ENCODE measurements around the gene MINAR1.

The MINAR1 gene

DNA sequence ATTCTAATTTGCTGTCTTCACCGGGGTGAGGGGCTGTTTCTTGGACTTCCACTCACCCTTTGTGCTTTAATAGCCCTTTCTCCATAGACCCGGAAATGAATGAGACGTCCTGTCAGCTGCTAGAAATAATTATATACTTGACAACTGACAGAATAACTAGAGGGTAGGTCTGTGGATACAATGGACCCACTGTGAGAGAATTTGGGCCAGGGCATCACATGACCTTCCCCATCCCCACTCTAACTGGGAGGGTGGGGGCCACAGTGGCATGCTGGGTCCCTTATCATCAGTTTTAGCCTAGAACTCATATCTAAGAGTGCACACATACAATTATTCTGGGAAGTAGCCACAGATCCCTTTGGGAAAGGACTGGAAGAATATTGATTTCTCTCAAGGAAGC, 25.9 kb upstream of the MINAR1 start:
- Histone ChIP-seq H3K4me3 (ENCODE audit: low read length) (no peak overlapping the region), H3K9ac (ENCODE audit: low read length) (no peak overlapping the region), H3K4me2 (ENCODE audit: low read depth, low read length) (no peak overlapping the region), H4K20me1 (ENCODE audit: insufficient read depth, low read length) (no peaks in the 10 kb centered on the region), H3K27ac (ENCODE audit: low read length) (no peak overlapping the region), H3K27me3 (replicated peaks; ENCODE audit: insufficient read depth, low read length) (no peaks in the 10 kb centered on the region), H2AFZ (ENCODE audit: low read length) (no peak overlapping the region), H3K36me3 (replicated peaks; ENCODE audit: insufficient read depth, low read length) (no peaks in the 10 kb centered on the region), H3K9me2 (replicated peaks; ENCODE audit: insufficient read depth, low read length) (no peaks in the 10 kb centered on the region), H3K9me3 (replicated peaks; ENCODE audit: insufficient read depth, low read length) (no peaks in the 10 kb centered on the region), H3F3A (ENCODE audit: insufficient read depth, low read length) (no peaks in the 10 kb centered on the region), H3K79me2 (ENCODE audit: low read length) (no peaks in the 10 kb centered on the region), H3K4me1 (ENCODE audit: low read length) (no peaks in the 10 kb centered on the region)
- no peak for DNase-seq
- TF ChIP-seq EZH2 (optimal IDR thresholded peaks at IDR 0.05; ENCODE audit: low read depth, low read length) (no peak), EZH2phosphoT487 (IDR thresholded peaks at IDR 0.05; ENCODE audit: low read length) (no peak)
- TF ChIP-seq, protein P1, sequence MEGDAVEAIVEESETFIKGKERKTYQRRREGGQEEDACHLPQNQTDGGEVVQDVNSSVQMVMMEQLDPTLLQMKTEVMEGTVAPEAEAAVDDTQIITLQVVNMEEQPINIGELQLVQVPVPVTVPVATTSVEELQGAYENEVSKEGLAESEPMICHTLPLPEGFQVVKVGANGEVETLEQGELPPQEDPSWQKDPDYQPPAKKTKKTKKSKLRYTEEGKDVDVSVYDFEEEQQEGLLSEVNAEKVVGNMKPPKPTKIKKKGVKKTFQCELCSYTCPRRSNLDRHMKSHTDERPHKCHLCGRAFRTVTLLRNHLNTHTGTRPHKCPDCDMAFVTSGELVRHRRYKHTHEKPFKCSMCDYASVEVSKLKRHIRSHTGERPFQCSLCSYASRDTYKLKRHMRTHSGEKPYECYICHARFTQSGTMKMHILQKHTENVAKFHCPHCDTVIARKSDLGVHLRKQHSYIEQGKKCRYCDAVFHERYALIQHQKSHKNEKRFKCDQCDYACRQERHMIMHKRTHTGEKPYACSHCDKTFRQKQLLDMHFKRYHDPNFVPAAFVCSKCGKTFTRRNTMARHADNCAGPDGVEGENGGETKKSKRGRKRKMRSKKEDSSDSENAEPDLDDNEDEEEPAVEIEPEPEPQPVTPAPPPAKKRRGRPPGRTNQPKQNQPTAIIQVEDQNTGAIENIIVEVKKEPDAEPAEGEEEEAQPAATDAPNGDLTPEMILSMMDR (IDR thresholded peaks at IDR 0.05; ENCODE audit: low read length), result no peak

DNA sequence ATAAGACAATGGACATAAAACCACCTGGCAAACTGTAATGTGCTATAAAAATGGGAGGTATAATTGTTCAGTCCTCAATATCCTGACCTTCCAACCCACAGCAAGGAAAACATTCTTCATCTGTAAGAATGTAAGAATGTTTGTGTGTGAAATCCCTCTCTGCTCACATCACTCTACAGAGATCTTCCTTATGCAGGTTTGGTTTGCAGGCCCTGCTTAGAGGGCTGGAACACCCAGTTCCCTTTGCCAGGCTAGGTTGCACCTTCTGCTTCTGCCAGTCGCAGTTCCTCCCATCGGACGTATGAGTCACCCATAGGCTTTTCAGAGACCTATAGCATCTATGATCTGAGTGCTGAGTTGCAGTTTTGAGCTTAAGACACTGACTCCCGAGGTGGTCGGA, 24.1 kb upstream of the MINAR1 start:
- Histone ChIP-seq H3K4me2 (ENCODE audit: low read depth, low read length) (no peak overlapping the region), H3K9me2 (replicated peaks; ENCODE audit: insufficient read depth, low read length) (no peaks in the 10 kb centered on the region), H3F3A (ENCODE audit: insufficient read depth, low read length) (no peaks in the 10 kb centered on the region), H3K79me2 (ENCODE audit: low read length) (no peaks in the 10 kb centered on the region), H3K27me3 (replicated peaks; ENCODE audit: insufficient read depth, low read length) (no peaks in the 10 kb centered on the region), H3K9ac (ENCODE audit: low read length) (no peak overlapping the region), H3K9me3 (replicated peaks; ENCODE audit: insufficient read depth, low read length) (no peaks in the 10 kb centered on the region), H3K4me1 (ENCODE audit: low read length) (no peaks in the 10 kb centered on the region), H3K36me3 (replicated peaks; ENCODE audit: insufficient read depth, low read length) (no peaks in the 10 kb centered on the region), H2AFZ (ENCODE audit: low read length) (no peak overlapping the region), H3K4me3 (ENCODE audit: low read length) (no peak overlapping the region), H3K27ac (ENCODE audit: low read length) (no peak overlapping the region), H4K20me1 (ENCODE audit: insufficient read depth, low read length) (no peaks in the 10 kb centered on the region)
- no peak for DNase-seq
- TF ChIP-seq EZH2phosphoT487 (IDR thresholded peaks at IDR 0.05; ENCODE audit: low read length) (no peak), EZH2 (optimal IDR thresholded peaks at IDR 0.05; ENCODE audit: low read depth, low read length) (no peak)
- TF ChIP-seq, protein P1 (IDR thresholded peaks at IDR 0.05; ENCODE audit: low read length), result no peak

DNA sequence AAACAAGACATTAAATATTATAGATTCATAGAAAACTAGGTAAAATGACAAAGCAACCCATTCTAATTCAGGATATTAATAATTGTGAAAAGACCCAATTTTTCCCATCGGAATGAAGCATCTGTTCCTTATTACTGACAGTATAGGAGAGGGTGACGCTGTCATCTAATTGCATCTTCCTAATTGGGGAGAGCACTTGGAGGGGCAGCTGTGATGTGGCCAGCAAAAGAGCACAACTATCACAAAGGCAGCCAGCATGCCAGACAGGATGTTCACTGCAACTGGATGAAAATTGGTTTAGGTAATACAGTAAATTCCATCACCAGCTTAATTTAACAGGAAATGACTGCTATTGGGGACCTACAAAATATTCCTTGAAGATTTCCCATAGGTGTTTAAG, 21.9 kb upstream of the MINAR1 start:
- TF ChIP-seq EZH2 (optimal IDR thresholded peaks at IDR 0.05; ENCODE audit: low read depth, low read length) (no peak), EZH2phosphoT487 (IDR thresholded peaks at IDR 0.05; ENCODE audit: low read length) (no peak)
- TF ChIP-seq, protein P1 (IDR thresholded peaks at IDR 0.05; ENCODE audit: low read length), result no peak

More for the DNA sequence above, 21.9 kb upstream of the MINAR1 start:
- H3K36me3 ChIP-seq (replicated peaks; ENCODE audit: insufficient read depth, low read length), result no peaks in the 10 kb centered on the region
- H3K9ac ChIP-seq (ENCODE audit: low read length), result no peak overlapping the region
- no peaks in the 10 kb centered on the region for H3F3A ChIP-seq (ENCODE audit: insufficient read depth, low read length)
- H3K9me2 ChIP-seq (replicated peaks; ENCODE audit: insufficient read depth, low read length), result no peaks in the 10 kb centered on the region
- no peaks in the 10 kb centered on the region for H3K9me3 ChIP-seq (replicated peaks; ENCODE audit: insufficient read depth, low read length)
- no peak overlapping the region for H3K4me2 ChIP-seq (ENCODE audit: low read depth, low read length)
- H3K27me3 ChIP-seq (replicated peaks; ENCODE audit: insufficient read depth, low read length), result no peaks in the 10 kb centered on the region
- no peak overlapping the region for H2AFZ ChIP-seq (ENCODE audit: low read length)
- no peak for DNase-seq
- no peak overlapping the region for H3K4me3 ChIP-seq (ENCODE audit: low read length)
- no peak overlapping the region for H3K27ac ChIP-seq (ENCODE audit: low read length)
- no peaks in the 10 kb centered on the region for H3K4me1 ChIP-seq (ENCODE audit: low read length)
- H4K20me1 ChIP-seq (ENCODE audit: insufficient read depth, low read length), result no peaks in the 10 kb centered on the region
- no peaks in the 10 kb centered on the region for H3K79me2 ChIP-seq (ENCODE audit: low read length)

Data from MM.1S (cell line).